GM18907 (cell line): ENCODE measurements around the gene SLC5A6.
"Not testable (repeated sequence)": the region's sequence is repeated elsewhere in the genome, so short reads cannot be mapped to it uniquely, and the experiment has no call there.

Source experiments
- ATAC-seq: cut with Tn5 transposase; IDR thresholded peaks from one replicate; pipeline ENCODE4 v1.9.1; 2021; ENCODE audit warnings: mild to moderate bottlenecking, moderate library complexity; ENCODE audit not compliant: unreplicated experiment

Gene SLC5A6

DNA sequence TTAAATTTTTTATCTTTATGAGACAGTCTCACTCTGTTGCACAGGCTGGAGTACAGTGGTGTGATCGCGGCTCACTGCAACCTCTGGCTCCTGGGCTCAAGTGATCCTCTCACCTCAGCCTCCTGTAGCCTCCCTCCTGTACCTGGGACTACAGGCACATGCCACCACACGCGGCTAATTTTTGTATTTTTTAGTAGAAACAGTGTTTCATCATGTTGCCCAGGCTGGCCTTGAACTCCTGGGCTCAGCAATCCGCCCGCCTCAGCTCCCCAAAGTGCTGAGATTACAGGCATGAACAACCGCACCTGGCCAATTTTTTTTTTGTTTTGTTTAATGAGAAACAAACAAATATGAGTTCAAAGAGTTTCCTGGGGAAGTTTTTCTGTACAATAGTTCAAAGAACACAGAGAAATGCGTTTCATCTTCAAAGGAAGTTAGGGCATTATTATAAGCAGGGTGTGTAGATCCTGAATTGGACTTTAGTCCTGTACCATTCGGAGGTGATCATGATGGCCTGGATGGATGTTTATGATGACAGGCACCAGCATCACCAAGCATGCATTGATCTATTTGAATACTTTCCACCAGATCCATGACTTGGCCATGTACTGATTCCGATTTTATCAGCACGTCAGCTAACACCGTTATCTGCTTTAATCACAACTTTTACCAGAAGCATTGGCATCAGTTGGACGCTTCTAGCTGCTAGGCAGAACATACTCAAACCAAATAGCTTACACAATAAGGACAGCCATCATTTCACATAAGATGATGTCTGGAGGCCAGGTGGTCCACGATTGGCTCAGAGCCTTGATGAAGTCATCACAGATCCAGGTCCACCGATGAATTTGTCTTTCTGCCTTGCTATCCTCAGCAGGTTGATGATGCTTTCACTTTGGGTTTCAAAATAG lies 34.4 kb downstream of the SLC5A6 start:
- no peak for ATAC-seq

DNA sequence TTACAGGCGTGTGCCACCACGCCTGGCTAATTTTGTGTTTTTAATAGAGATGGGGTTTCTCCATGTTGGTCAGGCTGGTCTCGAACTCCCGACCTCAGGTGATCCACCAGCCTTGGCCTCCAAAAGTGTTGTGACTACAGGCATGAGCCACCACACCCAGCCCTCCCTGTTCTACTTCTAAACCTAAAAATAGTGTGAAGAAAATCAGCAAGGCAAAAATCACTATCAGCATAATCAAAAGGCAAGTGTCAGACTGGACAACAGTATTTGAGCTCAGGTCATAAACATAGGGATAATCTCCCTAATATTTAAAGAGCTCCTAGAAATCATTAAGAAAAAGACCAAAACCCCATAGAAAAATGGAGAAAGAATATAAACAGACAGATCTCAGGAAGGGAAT lies 36.3 kb downstream of the SLC5A6 start:
- not testable (repeated sequence) for ATAC-seq

DNA sequence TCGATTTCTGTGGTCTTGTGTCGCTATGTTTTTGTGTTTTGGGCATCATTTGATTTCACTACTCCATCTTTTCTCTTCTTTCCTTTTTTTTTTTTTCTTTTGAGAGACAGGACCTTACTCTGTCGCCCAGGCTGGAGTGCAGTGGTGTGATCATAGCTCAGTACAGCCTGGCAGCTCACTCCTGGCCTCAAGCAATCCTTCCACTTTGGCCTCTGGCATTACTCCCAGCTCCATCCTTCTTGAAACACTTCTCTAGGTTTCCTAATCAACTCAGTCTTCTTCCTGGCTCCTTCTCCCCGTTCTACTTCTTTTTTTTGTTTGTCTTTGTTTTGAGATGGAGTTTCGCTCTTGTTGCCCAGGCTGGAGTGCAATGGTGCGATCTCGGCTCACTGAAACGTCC lies 36.7 kb downstream of the SLC5A6 start:
- no peak for ATAC-seq

DNA sequence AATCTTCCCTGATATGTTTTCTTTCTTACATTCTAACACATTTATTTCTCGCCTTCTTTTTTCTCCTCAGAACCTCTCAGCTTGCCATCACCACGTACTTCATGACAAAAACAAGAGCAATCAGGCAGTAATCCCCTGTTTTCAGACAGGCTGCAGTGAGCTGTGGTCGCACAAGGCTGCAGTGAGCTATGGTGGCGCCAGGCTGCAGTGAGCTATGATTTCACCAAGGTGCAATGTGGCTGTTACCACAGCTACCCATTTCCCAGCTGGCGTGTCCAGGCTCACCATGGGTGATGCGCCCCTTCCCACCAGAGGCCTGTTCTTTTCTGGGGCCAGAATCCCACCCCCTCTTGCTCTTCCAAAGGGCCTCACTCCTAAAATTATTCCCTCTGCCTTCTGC lies 37.4 kb downstream of the SLC5A6 start:
- ATAC-seq = no peak

DNA sequence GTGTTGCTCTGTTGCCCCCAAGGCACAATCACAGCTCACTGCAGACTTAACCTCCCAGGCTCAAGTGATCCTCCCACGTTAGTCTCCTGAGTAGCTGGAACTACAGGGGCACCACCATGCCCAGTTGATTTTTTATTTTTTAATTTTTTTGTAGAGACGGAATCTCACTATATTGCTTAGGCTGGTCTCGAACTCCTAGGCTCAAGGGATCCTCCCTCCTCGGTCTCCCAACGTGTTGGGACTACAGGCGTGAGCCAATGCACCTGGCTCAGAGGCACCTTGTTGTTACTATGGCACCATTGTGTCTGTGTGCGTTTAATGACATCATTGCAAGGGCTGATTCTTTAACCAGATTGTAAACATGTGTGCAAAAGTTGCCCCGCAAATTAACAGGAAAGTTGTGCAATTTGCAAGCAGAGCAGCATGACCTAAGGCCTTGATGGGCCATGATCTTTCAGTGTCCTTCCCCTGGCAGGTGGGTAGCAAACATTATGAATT lies 40.7 kb downstream of the SLC5A6 start:
- ATAC-seq = no peak

DNA sequence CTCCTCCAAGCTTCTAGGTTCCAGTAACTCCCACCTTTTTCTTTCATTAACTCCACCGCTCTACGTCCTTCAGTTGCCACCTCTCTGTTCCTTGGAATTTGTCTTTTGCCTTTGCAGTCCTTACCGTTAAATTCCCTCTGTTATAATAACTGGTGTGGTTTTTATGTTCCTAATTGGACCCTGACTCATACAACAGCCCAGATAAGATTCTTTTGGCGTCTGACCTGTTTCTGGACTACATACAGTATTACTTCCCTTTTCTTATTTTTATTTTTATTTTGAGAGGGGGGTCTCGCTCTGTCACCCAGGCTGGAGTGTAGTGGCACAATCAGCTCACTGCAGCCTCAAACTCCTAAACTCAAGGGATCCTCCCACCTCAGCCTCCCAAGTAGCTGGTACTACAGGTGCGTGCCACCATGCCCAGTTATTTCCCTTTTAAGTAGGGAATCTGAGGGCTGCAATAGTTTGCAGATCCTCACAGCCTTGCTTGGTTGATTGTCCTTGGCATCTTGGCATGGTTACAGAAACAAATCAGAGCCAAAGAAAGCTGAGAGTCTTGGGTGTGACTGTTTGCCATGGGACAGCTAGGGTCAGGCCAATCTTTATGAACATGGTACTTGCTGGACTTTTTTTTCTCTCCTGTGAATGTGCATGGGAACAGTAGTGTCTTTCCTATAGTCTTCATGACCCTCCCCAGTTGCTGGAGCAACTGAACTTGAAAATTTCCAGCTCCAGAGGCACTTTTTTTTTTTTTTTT lies 41.3 kb downstream of the SLC5A6 start:
- ATAC-seq = no peak

DNA sequence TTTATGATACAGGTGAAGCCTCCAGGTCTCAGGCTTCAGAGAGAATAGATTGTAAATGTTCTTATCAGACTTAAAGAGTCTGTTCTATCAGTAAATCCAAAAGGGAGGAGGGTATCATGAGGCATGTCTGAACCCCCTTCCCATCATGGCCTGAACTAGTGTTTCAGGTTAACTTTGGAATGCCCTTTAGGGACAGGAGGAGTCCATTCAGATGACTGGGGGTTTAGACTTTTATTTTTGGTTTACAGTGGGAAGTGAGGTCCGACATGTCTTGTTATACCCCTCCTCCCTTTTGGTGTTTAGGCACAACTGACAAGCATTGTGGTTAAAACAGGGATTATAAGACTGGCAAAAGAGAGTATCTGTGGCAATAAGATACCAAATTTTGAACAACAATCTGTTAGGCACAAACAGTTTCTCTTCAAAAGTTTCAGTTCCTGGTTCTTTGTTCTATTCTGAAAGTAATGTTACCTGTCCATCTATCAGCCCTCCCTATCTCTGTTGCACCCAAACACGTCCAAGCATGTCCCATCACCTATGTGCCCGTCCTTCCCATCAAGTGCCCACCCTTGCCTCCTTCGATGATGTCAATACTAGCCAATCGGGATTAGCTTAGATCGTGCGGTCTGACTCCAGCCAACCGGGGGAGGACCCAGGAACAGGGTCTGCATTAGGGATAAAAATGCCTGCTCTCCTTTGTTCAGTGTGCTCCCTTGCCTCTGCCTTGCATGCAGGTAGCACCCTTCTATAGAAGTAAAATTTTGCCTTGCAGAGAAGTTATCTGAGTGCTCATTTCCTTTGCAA lies 46.9 kb downstream of the SLC5A6 start:
- ATAC-seq = no peak

DNA sequence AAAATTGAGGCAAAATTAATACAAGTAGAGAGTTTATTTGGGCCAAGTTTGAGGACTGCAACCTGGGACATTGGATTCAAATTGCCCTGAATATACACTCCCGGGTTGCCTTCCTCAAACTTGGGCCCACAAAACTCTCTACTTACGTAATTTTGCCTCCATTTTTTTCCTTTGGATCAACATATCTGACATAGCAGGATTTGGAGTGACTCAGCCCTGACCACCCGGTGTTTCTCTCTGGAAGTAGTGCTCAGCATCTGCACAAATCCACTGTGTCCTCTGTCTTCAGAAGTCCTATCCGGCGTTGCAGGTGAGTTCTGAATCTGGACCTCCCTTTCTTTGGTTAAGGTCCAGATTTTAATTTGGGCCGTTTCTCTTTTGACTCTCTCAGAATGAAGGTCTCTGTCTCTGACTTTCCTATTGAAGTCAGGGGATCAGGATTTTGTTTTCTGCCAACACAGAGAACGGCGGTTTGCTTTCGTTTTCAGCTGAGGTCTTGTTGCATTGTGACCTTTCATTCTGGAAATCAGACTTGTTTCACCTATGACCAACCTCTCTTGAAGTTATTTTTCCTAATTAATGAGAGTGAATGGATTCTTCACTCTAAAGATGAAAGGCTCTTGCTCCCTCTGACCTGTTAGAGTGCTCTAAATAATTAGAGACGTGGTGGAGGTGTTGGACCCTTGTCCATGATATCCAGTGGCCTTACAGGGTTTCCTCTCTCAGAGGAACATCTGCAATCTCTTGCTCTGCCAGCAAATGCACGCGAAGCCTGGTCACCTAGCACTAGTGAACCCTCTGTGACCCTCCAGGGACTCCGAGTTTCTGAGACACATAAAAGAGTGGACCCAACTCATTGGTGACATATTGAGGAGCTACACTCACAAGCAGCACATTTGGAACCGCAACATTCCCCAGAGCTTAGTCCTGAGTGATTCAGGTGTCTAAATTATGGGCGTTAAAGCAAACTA lies 49.6 kb downstream of the SLC5A6 start:
- no peak for ATAC-seq

DNA sequence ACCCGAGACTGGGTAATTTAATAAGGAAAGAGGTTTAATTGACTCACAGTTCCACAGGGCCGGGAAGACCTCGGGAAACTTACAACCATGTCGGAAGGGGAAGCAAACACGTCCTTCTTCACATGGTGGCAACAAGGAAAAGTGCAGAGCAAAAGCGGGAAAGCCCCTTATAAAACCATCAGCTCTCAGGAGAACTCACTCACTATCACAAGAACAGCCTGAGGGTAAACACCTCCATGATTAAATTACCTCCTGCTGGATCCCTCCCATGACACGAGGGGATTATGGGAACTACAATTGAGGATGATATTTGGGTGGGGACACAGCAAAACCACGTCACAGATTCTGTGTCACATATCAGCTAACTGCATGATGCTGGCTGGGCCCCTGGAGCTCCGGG lies 51.9 kb downstream of the SLC5A6 start:
- ATAC-seq = no peak

DNA sequence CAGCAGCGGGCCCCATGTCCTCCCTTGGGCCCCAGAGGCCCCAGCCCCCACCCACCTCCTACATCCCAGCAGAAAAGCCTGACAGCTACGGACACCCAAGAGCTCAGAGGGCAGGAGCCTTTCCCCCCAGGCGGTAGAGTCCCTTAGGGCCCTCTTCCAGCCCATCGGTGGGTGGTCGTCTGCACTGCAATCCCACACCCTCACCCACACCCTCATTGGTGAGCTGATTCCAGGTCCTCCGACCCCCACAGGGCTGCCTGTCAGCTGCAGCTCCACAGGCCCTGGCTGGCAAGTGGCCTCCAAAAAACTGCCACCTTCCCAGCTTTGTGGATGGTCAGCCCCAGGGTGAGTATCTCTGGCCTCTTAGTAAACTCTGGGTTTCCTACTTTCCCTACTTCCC lies 52.8 kb downstream of the SLC5A6 start:
- no peak for ATAC-seq

GRCh38 chr2:27158468-27158867 lies 53.6 kb downstream of the SLC5A6 start:
- ATAC-seq = no peak

- ATAC-seq = no peak
These were observed 57.0 kb downstream of the SLC5A6 start for GRCh38 chr2:27155069-27155520.

GRCh38 chr2:27154488-27154887 lies 57.6 kb downstream of the SLC5A6 start:
- no peak for ATAC-seq

GRCh38 chr2:27152796-27153464 lies 59.1 kb downstream of the SLC5A6 start:
- ATAC-seq = no peak

GRCh38 chr2:27152102-27152795 lies 59.8 kb downstream of the SLC5A6 start:
- no peak for ATAC-seq

GRCh38 chr2:27150639-27151230 lies 61.3 kb downstream of the SLC5A6 start:
- ATAC-seq = no peak
